Stimulated activated naive CD4-positive, alpha-beta T cell (primary cell): ENCODE measurements around the gene GSTM5.
"Not testable (repeated sequence)": the region's sequence is repeated elsewhere in the genome, so short reads cannot be mapped to it uniquely, and the experiment has no call there.

Source experiments
- DNase-seq, 6 experiments: peaks; one replicate each; lab custom pipeline; 2025; lab: John Stamatoyannopoulos, UW

Gene GSTM5

GRCh38 chr1:109762039-109762585 lies 50.1 kb downstream of the GSTM5 start:
- no peak for DNase-seq

- no peak for DNase-seq
Measured at GRCh38 chr1:109762821-109763645, 51.0 kb downstream of the GSTM5 start.

GRCh38 chr1:109763646-109764415 lies 51.8 kb downstream of the GSTM5 start, which contains the start of gene EPS8L3:
TSS of gene EPS8L3 (minus strand) at chr1:109763923. CDS start at chr1:109761749, 2,174 bp downstream.
- DNase-seq: no peak

GRCh38 chr1:109764561-109765482 lies 52.8 kb downstream of the GSTM5 start:
- no peak for DNase-seq

GRCh38 chr1:109765483-109765815 lies 53.4 kb downstream of the GSTM5 start:
- no peak for DNase-seq

DNA sequence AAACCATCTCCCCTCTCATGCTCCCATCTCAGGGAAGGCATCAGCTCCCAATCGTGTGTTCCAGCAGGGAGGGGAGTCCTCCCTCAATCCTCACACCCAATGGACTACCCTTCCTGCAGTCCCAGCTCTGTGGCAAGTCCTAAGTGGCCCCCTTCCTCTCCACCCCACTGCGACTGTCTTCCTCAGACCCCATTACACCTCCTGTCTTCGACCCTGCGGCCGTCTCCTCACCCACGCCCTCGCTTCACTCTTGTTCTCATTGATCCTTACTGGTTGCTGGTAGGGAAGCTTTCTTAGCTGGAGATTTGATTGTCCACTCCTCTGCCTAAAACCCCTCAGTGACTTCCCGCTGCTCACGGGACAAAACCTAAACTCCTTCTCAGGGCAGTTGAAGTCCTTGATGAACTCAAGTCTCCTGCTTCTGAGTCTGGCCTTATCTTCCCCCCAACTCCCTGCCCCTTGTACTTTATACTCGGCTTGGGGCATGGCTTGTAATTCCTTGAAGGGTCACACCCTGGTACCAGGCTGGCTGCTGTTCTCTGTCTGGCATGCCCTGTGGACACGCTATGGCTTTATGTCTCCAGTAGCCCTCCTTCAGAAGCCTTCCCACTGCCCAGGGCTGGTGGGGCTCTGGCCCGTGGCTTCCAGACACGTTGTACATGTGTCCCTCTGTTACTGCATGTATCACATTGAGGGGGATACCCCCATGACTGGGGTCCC lies 54.0 kb downstream of the GSTM5 start:
- no peak for DNase-seq

DNA sequence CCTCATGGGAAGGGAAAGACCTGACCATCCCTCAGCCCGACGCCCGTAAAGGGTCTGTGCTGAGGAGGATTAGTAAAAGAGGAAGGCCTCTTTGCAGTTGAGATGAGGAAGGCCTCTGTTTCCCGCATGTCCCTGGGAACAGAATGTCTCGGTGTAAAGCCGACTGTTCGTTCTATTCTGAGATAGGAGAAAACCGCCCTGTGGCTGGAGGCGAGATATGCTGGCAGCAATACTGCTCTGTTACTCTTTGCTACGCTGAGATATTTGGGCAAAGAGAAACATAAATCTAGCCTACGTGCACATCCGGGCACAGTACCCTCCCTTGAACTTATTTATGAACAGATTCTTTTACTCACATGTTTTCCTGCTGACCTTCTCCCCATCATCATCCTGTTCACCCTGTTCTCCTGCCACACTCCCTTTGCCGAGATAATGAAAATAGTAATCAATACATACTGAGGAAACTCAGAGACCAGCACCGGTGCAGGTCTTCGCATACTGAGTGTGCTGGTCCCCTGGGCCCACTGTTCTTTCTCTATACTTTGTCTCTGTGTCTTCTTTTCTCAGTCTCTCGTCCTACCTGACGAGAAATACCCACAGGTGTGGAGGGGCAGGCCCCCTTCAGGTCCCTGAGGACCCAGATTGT lies 55.1 kb downstream of the GSTM5 start:
- not testable (repeated sequence) for DNase-seq
